ENCODE measurements around the gene PITRM1.

PITRM1 gene

GRCh38 chr10:3166496-3167290 is 5.9 kb downstream of the PITRM1 start:
- no peak for DNase-seq

- no peak for DNase-seq
Observed at GRCh38 chr10:3165196-3165595, 7.4 kb downstream of the PITRM1 start.

GRCh38 chr10:3163879-3164278 is 8.7 kb downstream of the PITRM1 start:
- no peak for DNase-seq

- DNase-seq, result no peak
Observed at GRCh38 chr10:3162533-3162932, 10.0 kb downstream of the PITRM1 start.

GRCh38 chr10:3159152-3159551 is 13.4 kb downstream of the PITRM1 start:
- DNase-seq, result no peak

GRCh38 chr10:3154666-3155065 is 17.9 kb downstream of the PITRM1 start:
- DNase-seq, result no peak

- DNase-seq, result peak; percentile 0
Observed at GRCh38 chr10:3152566-3152935, 20.0 kb downstream of the PITRM1 start.

- peak; percentile 12 for DNase-seq
Observed at GRCh38 chr10:3151889-3152565, 20.6 kb downstream of the PITRM1 start.

- DNase-seq, result no peak
Observed at GRCh38 chr10:3150961-3151360, 21.6 kb downstream of the PITRM1 start.

- no peak for DNase-seq
Observed at GRCh38 chr10:3150366-3150765, 22.2 kb downstream of the PITRM1 start.

- DNase-seq, result no peak
Observed at GRCh38 chr10:3149918-3150317, 22.7 kb downstream of the PITRM1 start.

GRCh38 chr10:3148994-3149393 is 23.6 kb downstream of the PITRM1 start:
- DNase-seq, result no peak

- DNase-seq, result no peak
Observed at GRCh38 chr10:3148041-3148440, 24.5 kb downstream of the PITRM1 start.

GRCh38 chr10:3147117-3147820 is 25.3 kb downstream of the PITRM1 start:
- no peak for DNase-seq

GRCh38 chr10:3146289-3146688 is 26.3 kb downstream of the PITRM1 start:
- no peak for DNase-seq

GRCh38 chr10:3145366-3145765 is 27.2 kb downstream of the PITRM1 start:
- DNase-seq, result no peak

GRCh38 chr10:3143791-3144434 is 28.7 kb downstream of the PITRM1 start:
- no peak for DNase-seq

- DNase-seq, result no peak
Observed at GRCh38 chr10:3143366-3143765, 29.2 kb downstream of the PITRM1 start.

- peak; percentile 47 for DNase-seq
Observed at GRCh38 chr10:3142146-3142875, 30.3 kb downstream of the PITRM1 start.

- DNase-seq, result no peak
Observed at GRCh38 chr10:3141351-3142005, 31.1 kb downstream of the PITRM1 start.

- DNase-seq, result no peak
Observed at GRCh38 chr10:3140280-3140679, 32.3 kb downstream of the PITRM1 start.
